AG09319 (cell line): ENCODE results near the gene P2RY11.

Experiments used
- DNase-seq: peaks from one replicate; pipeline ENCODE4 v3.0.0-alpha.2; 2010; ENCODE audit warnings: low read depth; ENCODE audit errors: extremely low read depth
- CTCF ChIP-seq: IDR thresholded peaks from 2 replicates; pipeline ENCODE4 v1.5.1; 2011; ENCODE audit warnings: low read depth, mild to moderate bottlenecking, inconsistent platforms, low read length, moderate library complexity

P2RY11 gene

GRCh38 chr19:10122045-10122444, 10.6 kb downstream of the P2RY11 start:
- peak; percentile 20 for DNase-seq
- TF ChIP-seq CTCF = no peak

GRCh38 chr19:10124429-10124828, 12.9 kb downstream of the P2RY11 start:
- DNase-seq = no peak
- no peak for TF ChIP-seq CTCF

- TF ChIP-seq CTCF = no peak
- no peak for DNase-seq
Measured at GRCh38 chr19:10126213-10126639, 14.7 kb downstream of the P2RY11 start.

- no peak for DNase-seq
- TF ChIP-seq CTCF = no peak
Measured at GRCh38 chr19:10132905-10133304, 21.4 kb downstream of the P2RY11 start.

- no peak for TF ChIP-seq CTCF
- no peak for DNase-seq
Measured at GRCh38 chr19:10133596-10133995, 22.1 kb downstream of the P2RY11 start.

- DNase-seq = no peak
- TF ChIP-seq CTCF = no peak
Measured at GRCh38 chr19:10134040-10134439, 22.5 kb downstream of the P2RY11 start.

- no peak for DNase-seq
- TF ChIP-seq CTCF = no peak
Measured at GRCh38 chr19:10135551-10136334, 24.2 kb downstream of the P2RY11 start.
